Endodermal cell (in vitro differentiated cells): ENCODE data around the gene PARP15. TPM values are rescaled to one million over a fixed set of nuclear protein-coding genes. Genes with fewer than 3 reads are reported as not detected.

Experiments
- DNase-seq: peaks from one replicate; pipeline ENCODE4 v3.0.0-alpha.2; 2017
- H3K27ac ChIP-seq: 2 replicates; pipeline ENCODE4 v1.5.1; 2013; ENCODE audit warnings: mild to moderate bottlenecking, low read depth, low read length, moderate library complexity
- H3K27me3 ChIP-seq: 2 replicates; pipeline ENCODE4 v1.6.1; 2013; ENCODE audit warnings: mild to moderate bottlenecking, low read length, moderate library complexity; ENCODE audit not compliant: insufficient read depth, control insufficient read depth, poor library complexity, severe bottlenecking
- H3K36me3 ChIP-seq: 2 replicates; pipeline ENCODE4 v1.7.0; 2013; ENCODE audit warnings: mild to moderate bottlenecking, low read length, moderate library complexity; ENCODE audit not compliant: control insufficient read depth, insufficient read depth
- H3K4me1 ChIP-seq: one replicate; pipeline ENCODE4 v1.7.0; 2013; ENCODE audit warnings: low read length; ENCODE audit not compliant: control insufficient read depth, insufficient read depth
- H3K4me3 ChIP-seq: 2 replicates; pipeline ENCODE4 v1.5.1; 2013; ENCODE audit warnings: mild to moderate bottlenecking, low read length, moderate library complexity
- H3K9ac ChIP-seq: 2 replicates; pipeline ENCODE4 v1.6.1; 2013; ENCODE audit warnings: mild to moderate bottlenecking, low read length, moderate library complexity; ENCODE audit not compliant: poor library complexity, severe bottlenecking; ENCODE audit errors: extremely low read depth
- H3K9me3 ChIP-seq: 2 replicates; pipeline ENCODE4 v1.6.1; 2013; ENCODE audit warnings: mild to moderate bottlenecking, low read length, moderate library complexity; ENCODE audit not compliant: control insufficient read depth
- H3K27ac Mint-ChIP-seq: 2 replicates; pipeline ENCODE4 v1.8.0; 2020; ENCODE audit warnings: mixed read lengths
- H3K27me3 Mint-ChIP-seq: 2 replicates; pipeline ENCODE4 v1.8.0; 2021; ENCODE audit warnings: mild to moderate bottlenecking, mixed read lengths; ENCODE audit not compliant: insufficient read depth
- H3K36me3 Mint-ChIP-seq: 2 replicates; pipeline ENCODE4 v1.8.0; 2020; ENCODE audit warnings: low read depth, mixed read lengths
- H3K4me1 Mint-ChIP-seq: 2 replicates; pipeline ENCODE4 v1.8.0; 2020; ENCODE audit warnings: mixed read lengths
- H3K4me3 Mint-ChIP-seq: 2 replicates; pipeline ENCODE4 v1.8.0; 2020; ENCODE audit warnings: mild to moderate bottlenecking, moderate library complexity, mixed read lengths
- H3K9me3 Mint-ChIP-seq: 2 replicates; pipeline ENCODE4 v1.8.0; 2020; ENCODE audit warnings: mild to moderate bottlenecking, mixed read lengths
- WGBS, 2 experiments: methylation state at CpG; one replicate each; pipeline versions ENCODE4 v1.1.5 to v1.1.7; 2013; ENCODE audit warnings: missing lambda C conversion rate in 2 of 2, mixed read lengths in 1 of 2; ENCODE audit not compliant: insufficient coverage in 1 of 2, insufficient read length in 1 of 2; 5-methylcytosine and 5-hydroxymethylcytosine counted together
- total RNA-seq, 2 donors: library from RNA; stranded (reverse); fragmentation: NEBNext Ultra II Directional in 1 of 2; extraction: Animal tissue kit (Norgen Biotek cat#: 25700) in 1 of 2; gene quantifications; 2 replicates in 1 of 2; 3 replicates in 1 of 2; pipeline ENCODE4 v1.2.1, GENCODE V29; 2021
- TF ChIP-seq, protein P1 (sequence below): fragments of 200-600 bp; sonication (generic); conservative IDR thresholded peaks from 2 replicates; pipeline ENCODE4 v1.5.0; 2021; ENCODE audit warnings: antibody characterized with exemption, mild to moderate bottlenecking

The PARP15 gene
- total RNA-seq, 2 donors from 2014 or later, result 0.18 to 0.44 TPM

DNA sequence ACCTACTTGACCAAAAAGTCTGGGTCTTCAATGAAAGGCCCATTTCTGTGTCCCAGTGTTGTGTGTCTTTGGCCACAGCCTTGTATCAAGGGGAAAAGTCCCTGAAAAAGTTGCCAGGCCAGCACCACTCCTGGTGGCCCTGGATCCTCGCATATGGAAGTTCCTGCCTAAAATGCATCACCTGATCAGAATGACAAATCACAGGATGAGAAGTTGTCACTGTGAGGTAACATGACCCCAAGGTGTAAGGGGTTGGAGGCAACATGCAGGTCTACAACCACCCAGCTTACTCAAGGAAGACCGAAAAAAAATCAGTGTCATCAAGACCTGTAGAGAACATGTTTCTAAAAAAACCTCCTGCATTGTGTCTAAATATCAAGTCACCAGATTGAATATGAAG, 25.6 kb downstream of the PARP15 start:
- H3K9me3 Mint-ChIP-seq, result no peaks in the 10 kb centered on the region
- no peak for DNase-seq
- Histone ChIP-seq H3K27ac (no peak overlapping the region), H3K9ac (no peak overlapping the region), H3K27me3 (no peaks in the 10 kb centered on the region), H3K36me3 (no peaks in the 10 kb centered on the region), H3K4me3 (no peak overlapping the region), H3K9me3 (no peaks in the 10 kb centered on the region), H3K4me1 (no peaks in the 10 kb centered on the region)
- TF ChIP-seq, protein P1, sequence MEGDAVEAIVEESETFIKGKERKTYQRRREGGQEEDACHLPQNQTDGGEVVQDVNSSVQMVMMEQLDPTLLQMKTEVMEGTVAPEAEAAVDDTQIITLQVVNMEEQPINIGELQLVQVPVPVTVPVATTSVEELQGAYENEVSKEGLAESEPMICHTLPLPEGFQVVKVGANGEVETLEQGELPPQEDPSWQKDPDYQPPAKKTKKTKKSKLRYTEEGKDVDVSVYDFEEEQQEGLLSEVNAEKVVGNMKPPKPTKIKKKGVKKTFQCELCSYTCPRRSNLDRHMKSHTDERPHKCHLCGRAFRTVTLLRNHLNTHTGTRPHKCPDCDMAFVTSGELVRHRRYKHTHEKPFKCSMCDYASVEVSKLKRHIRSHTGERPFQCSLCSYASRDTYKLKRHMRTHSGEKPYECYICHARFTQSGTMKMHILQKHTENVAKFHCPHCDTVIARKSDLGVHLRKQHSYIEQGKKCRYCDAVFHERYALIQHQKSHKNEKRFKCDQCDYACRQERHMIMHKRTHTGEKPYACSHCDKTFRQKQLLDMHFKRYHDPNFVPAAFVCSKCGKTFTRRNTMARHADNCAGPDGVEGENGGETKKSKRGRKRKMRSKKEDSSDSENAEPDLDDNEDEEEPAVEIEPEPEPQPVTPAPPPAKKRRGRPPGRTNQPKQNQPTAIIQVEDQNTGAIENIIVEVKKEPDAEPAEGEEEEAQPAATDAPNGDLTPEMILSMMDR, result no peak
- H3K27ac Mint-ChIP-seq, result no peak overlapping the region
- no peaks in the 10 kb centered on the region for H3K27me3 Mint-ChIP-seq
- WGBS, 2 experiments, result 88% methylated on average over 2 of the region's 2 CpGs; no CpG with 5 or more reads in 1 of the 2 experiments
- peaks cover 4% of the 10 kb centered on the region for H3K4me1 Mint-ChIP-seq
- H3K36me3 Mint-ChIP-seq, result no peaks in the 10 kb centered on the region
- no peak overlapping the region for H3K4me3 Mint-ChIP-seq

DNA sequence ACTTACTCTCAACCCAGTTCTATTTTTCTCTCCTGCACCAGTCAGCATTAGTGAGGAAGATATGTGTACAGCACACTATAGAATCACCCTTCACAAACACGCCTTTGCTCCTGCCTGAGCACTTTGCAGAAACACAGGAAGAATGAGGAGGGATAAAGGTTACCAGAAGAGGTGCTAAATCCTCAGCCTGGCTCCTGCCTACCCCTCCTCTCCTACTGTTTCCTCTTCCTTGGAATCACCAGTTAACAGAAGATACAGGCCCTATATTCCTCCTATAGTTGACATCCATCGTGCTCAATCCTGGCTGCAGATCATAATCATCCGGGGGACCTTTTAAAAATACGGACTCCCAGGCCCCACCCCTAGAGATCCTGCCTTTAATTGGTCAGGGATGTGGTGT, 28.9 kb downstream of the PARP15 start:
- DNase-seq, result peak; percentile 50
- Mint-ChIP-seq H3K9me3 (no peaks in the 10 kb centered on the region), H3K36me3 (no peaks in the 10 kb centered on the region), H3K27ac (no peak overlapping the region), H3K4me3 (no peak overlapping the region), H3K27me3 (no peaks in the 10 kb centered on the region), H3K4me1 (peaks cover 4% of the 10 kb centered on the region)
- Histone ChIP-seq H3K27ac (no peak overlapping the region), H3K36me3 (no peaks in the 10 kb centered on the region), H3K4me3 (no peak overlapping the region), H3K27me3 (no peaks in the 10 kb centered on the region), H3K9ac (no peak overlapping the region), H3K4me1 (no peaks in the 10 kb centered on the region), H3K9me3 (no peaks in the 10 kb centered on the region)
- TF ChIP-seq, protein P1, result no peak
- 40 to 81% methylated on average over 1 to 4 of the region's 4 CpGs for WGBS, 2 experiments

DNA sequence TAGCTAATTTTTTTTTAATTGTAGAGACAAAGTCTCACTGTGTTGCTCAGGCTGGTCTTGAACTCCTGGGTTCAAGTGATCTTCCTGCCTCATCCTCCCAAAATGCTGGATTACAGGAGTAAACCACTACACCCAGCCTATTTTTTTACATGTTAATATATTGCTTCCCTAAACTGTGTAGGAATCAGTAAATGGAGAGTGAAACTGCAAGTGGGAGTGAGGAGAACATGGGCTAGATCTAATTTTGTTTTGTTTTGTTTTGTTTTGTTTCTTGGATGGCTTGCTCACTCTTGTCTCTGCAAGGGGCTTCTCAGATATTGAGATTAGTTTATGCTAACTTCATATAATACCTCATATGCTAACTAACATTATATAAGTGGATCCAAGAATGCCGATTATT, 31.5 kb downstream of the PARP15 start:
- no peaks in the 10 kb centered on the region for H3K9me3 Mint-ChIP-seq

More for the DNA sequence above, 31.5 kb downstream of the PARP15 start:
- Histone ChIP-seq H3K27me3 (no peaks in the 10 kb centered on the region), H3K27ac (no peak overlapping the region), H3K36me3 (no peaks in the 10 kb centered on the region), H3K9me3 (no peaks in the 10 kb centered on the region), H3K4me1 (no peaks in the 10 kb centered on the region), H3K9ac (no peak overlapping the region), H3K4me3 (no peak overlapping the region)
- H3K27me3 Mint-ChIP-seq, result no peaks in the 10 kb centered on the region
- TF ChIP-seq, protein P1, result no peak
- no peak overlapping the region for H3K27ac Mint-ChIP-seq
- no peaks in the 10 kb centered on the region for H3K36me3 Mint-ChIP-seq
- no peak for DNase-seq
- H3K4me1 Mint-ChIP-seq, result peaks cover 4% of the 10 kb centered on the region
- 100% methylated on average over 1 of the region's 1 CpG; no CpG with 5 or more reads in 1 of the 2 experiments for WGBS, 2 experiments
- no peak overlapping the region for H3K4me3 Mint-ChIP-seq
